GM12872 (cell line): ENCODE data around the gene CEMIP2.

ENCODE experiments used
- CTCF ChIP-seq: IDR thresholded peaks from 3 replicates; pipeline ENCODE4 v1.5.1; 2011; ENCODE audit warnings: low read depth, mild to moderate bottlenecking, low read length, moderate library complexity; ENCODE audit not compliant: insufficient read depth

The CEMIP2 gene

GRCh38 chr9:71755230-71755629 is 13.1 kb downstream of the CEMIP2 start:
- no peak for TF ChIP-seq CTCF

GRCh38 chr9:71754151-71754550 is 14.2 kb downstream of the CEMIP2 start:
- no peak for TF ChIP-seq CTCF

GRCh38 chr9:71752928-71753327 is 15.4 kb downstream of the CEMIP2 start:
- no peak for TF ChIP-seq CTCF

- TF ChIP-seq CTCF = no peak
These were observed 16.0 kb downstream of the CEMIP2 start for GRCh38 chr9:71752352-71752751.

GRCh38 chr9:71748280-71748743 is 20.0 kb downstream of the CEMIP2 start:
- TF ChIP-seq CTCF = no peak

- no peak for TF ChIP-seq CTCF
These were observed 20.7 kb downstream of the CEMIP2 start for GRCh38 chr9:71747576-71747975.

GRCh38 chr9:71746758-71747125 is 21.6 kb downstream of the CEMIP2 start:
- TF ChIP-seq CTCF = no peak
